HepG2 (cell line): ENCODE results near the gene ZNF467. TPM values are rescaled to one million over a fixed set of nuclear protein-coding genes. Genes with fewer than 3 reads are reported as not detected.
A peak's percentile ranks its signal among the peaks of the same experiment; 100 is the strongest.

Experiments
- ATAC-seq: fragments of 200-7000 bp; cut with Tn5 transposase; 3 replicates; pipeline ENCODE4 v1.9.1; 2020; ENCODE audit warnings: mild to moderate bottlenecking, moderate library complexity
- BruUV-seq: library from RNA; stranded (reverse); fragments of 400-500 nt; replicated peaks from 2 replicates; lab custom pipeline; 2021; lab: Mats Ljungman, UMichigan
- CTCF ChIA-PET: fragments of 300-600 bp; formaldehyde crosslinking; extraction: SDS; loops from one replicate; lab custom pipeline; 2021; ENCODE audit warnings: low total read pairs, inconsistent platforms, low intra/inter-chr PET ratio; lab: Yijun Ruan, JAX
- POLR2A ChIA-PET: fragments of 350-600 bp; sonication (Branson Sonifier 250); formaldehyde crosslinking; loops from one replicate; lab custom pipeline; 2020; ENCODE audit warnings: antibody characterized with exemption, inconsistent platforms; lab: Yijun Ruan, JAX
- DNase-seq: peaks from one replicate; pipeline ENCODE4 v3.0.0-alpha.2; 2015; ENCODE audit warnings: low spot score
- FAIRE-seq: peaks from 3 replicates; lab custom pipeline; 2011; peaks lifted over from hg19 to GRCh38; lab: Jason Lieb, UNC
- H2AFZ ChIP-seq: one replicate; pipeline ENCODE4 v1.6.1; 2011; ENCODE audit warnings: low read length, inconsistent platforms
- H3K27ac ChIP-seq: fragments of 300-600 bp; 3 replicates; pipeline ENCODE4 v1.8.0; 2011; ENCODE audit warnings: mixed run types, mild to moderate bottlenecking, mixed read lengths, low read length, inconsistent platforms; ENCODE audit not compliant: insufficient read depth; ENCODE audit errors: extremely low read length
- H3K27me3 ChIP-seq, 2 experiments: fragments of 200-600 bp in 1 of 2; 2 replicates in 1 of 2; 3 replicates in 1 of 2; pipeline versions ENCODE4 v1.6.0 to v1.8.0; 2011; ENCODE audit warnings: low read length in 2 of 2, mild to moderate bottlenecking in 2 of 2, moderate library complexity in 2 of 2, inconsistent platforms in 1 of 2; ENCODE audit not compliant: insufficient read depth in 2 of 2, control insufficient read depth in 1 of 2
- H3K36me3 ChIP-seq, 2 experiments: fragments of 200-600 bp in 1 of 2; replicated peaks in 1 of 2; 2 replicates in 1 of 2; 3 replicates in 1 of 2; pipeline versions ENCODE4 v1.5.1 to v1.8.0; 2011; ENCODE audit warnings: low read length in 2 of 2, inconsistent platforms in 1 of 2; ENCODE audit not compliant: insufficient read depth in 2 of 2, control insufficient read depth in 1 of 2
- H3K4me1 ChIP-seq: 2 replicates; pipeline ENCODE4 v1.5.1; 2012; ENCODE audit warnings: low read length, inconsistent platforms; ENCODE audit not compliant: insufficient read depth
- H3K4me2 ChIP-seq: 2 replicates; pipeline ENCODE4 v1.6.0; 2011; ENCODE audit warnings: low read depth, low read length, inconsistent platforms
- H3K4me3 ChIP-seq, 3 experiments: fragments of 200-600 bp in 1 of 3; sonication (generic), shearing (Covaris generic) in 1 of 3; replicated peaks in 1 of 3; 2 replicates each; pipeline ENCODE4 v1.5.1; 2011 to 2016; ENCODE audit warnings: low read length in 3 of 3, inconsistent platforms in 2 of 3, low read depth in 2 of 3, mild to moderate bottlenecking in 2 of 3, control low read depth in 1 of 3, mixed read lengths in 1 of 3; ENCODE audit not compliant: insufficient read depth in 1 of 3
- H3K79me2 ChIP-seq: one replicate; pipeline ENCODE4 v1.6.1; 2011; ENCODE audit warnings: low read length, inconsistent platforms; ENCODE audit not compliant: insufficient read depth
- H3K9ac ChIP-seq: 2 replicates; pipeline ENCODE4 v1.6.0; 2011; ENCODE audit warnings: mild to moderate bottlenecking, low read depth, low read length, inconsistent platforms; ENCODE audit not compliant: insufficient read depth
- H3K9me3 ChIP-seq: 2 replicates; pipeline ENCODE4 v1.5.1; 2012; ENCODE audit warnings: mild to moderate bottlenecking, low read length
- H4K20me1 ChIP-seq: 2 replicates; pipeline ENCODE4 v1.6.0; 2011; ENCODE audit warnings: inconsistent platforms, mild to moderate bottlenecking, low read length, moderate library complexity; ENCODE audit not compliant: insufficient read depth
- CCDC6 ChIP-seq: sonication (generic); formaldehyde crosslinking; IDR thresholded peaks from 2 replicates; pipeline ENCODE4 v1.8.1; 2022; ENCODE audit warnings: mild to moderate bottlenecking, missing genetic modification reagents, moderate library complexity
- CHD4 ChIP-seq: fragments of 200-600 bp; sonication (generic); IDR thresholded peaks from 2 replicates; pipeline ENCODE4 v1.7.0; 2017; ENCODE audit warnings: mild to moderate bottlenecking, low read length, borderline replicate concordance
- GABPB1 ChIP-seq: IDR thresholded peaks from 2 replicates; pipeline ENCODE4 v1.6.1; 2016; ENCODE audit warnings: mild to moderate bottlenecking, missing genetic modification reagents, moderate library complexity, missing compliant biosample characterization
- NFKBIZ ChIP-seq: IDR thresholded peaks from 2 replicates; pipeline ENCODE4 v1.6.1; 2018; ENCODE audit warnings: missing genetic modification reagents, missing compliant biosample characterization
- SP140L ChIP-seq: sonication (generic); formaldehyde crosslinking; IDR thresholded peaks from 2 replicates; pipeline ENCODE4 v1.4.0; 2020; ENCODE audit warnings: missing genetic modification reagents, borderline replicate concordance
- ZFP36L2 ChIP-seq: sonication (generic); formaldehyde crosslinking; IDR thresholded peaks from 2 replicates; pipeline ENCODE4 v1.4.0; 2020; ENCODE audit warnings: missing genetic modification reagents
- ZNF101 ChIP-seq: sonication (generic); formaldehyde crosslinking; IDR thresholded peaks from 2 replicates; pipeline ENCODE4 v1.4.0; 2020; ENCODE audit warnings: mild to moderate bottlenecking, low read depth, missing genetic modification reagents, borderline replicate concordance
- ZNF337 ChIP-seq: sonication (generic); formaldehyde crosslinking; IDR thresholded peaks from 2 replicates; pipeline ENCODE4 v1.5.1; 2020; ENCODE audit warnings: missing genetic modification reagents, low read depth, mild to moderate bottlenecking, borderline replicate concordance
- ZNF572 ChIP-seq: sonication (generic); formaldehyde crosslinking; IDR thresholded peaks from 2 replicates; pipeline ENCODE4 v1.5.1; 2020; ENCODE audit warnings: mild to moderate bottlenecking, missing genetic modification reagents
- ZSCAN20 ChIP-seq: sonication (generic); formaldehyde crosslinking; IDR thresholded peaks from 2 replicates; pipeline ENCODE4 v1.4.0; 2020; ENCODE audit warnings: missing genetic modification reagents, mild to moderate bottlenecking, borderline replicate concordance
- ZSCAN25 ChIP-seq: sonication (generic); formaldehyde crosslinking; IDR thresholded peaks from 2 replicates; pipeline ENCODE4 v1.8.0; 2022; ENCODE audit warnings: mild to moderate bottlenecking, missing genetic modification reagents
- WGBS: methylation state at CpG from one replicate; pipeline ENCODE4 v1.1.6; 2017; ENCODE audit warnings: low lambda C conversion rate; 5-methylcytosine and 5-hydroxymethylcytosine counted together
- in situ Hi-C: cut with HindIII; loops from 2 replicates; pipeline ENCODE4 v1.10.0; 2017; ENCODE audit warnings: low pct_unique_long_range_greater_than_20kb; ENCODE audit not compliant: extremely low pct_ligation_motif_present
- intact Hi-C: fragments of 100-400 bp; cut with micrococcal nuclease; formaldehyde crosslinking; loops from one replicate; pipeline ENCODE4 v1.10.0; 2022; ENCODE audit not compliant: unreplicated experiment
- polyA plus RNA-seq, 8 experiments: library from polyadenylated mRNA; depleted of rRNA in 3 of 8; stranded (reverse) in 7 of 8; unstranded in 1 of 8; fragments of >200 nt; fragmentation: Illumina TruSeq in 4 of 8; extraction: Trizol in 4 of 8; gene quantifications; 2 replicates each; pipeline versions ENCODE4 v1.2.1 to v1.2.3, GENCODE V29; 2011 to 2016; ENCODE audit warnings: low read depth in 4 of 8, missing spikeins in 1 of 8, mixed read lengths in 1 of 8; ENCODE audit not compliant: insufficient read depth in 1 of 8
- total RNA-seq, 5 experiments: library from RNA; depleted of rRNA; stranded (reverse); fragments of >200 nt; fragmentation: Illumina TruSeq; extraction: Trizol; gene quantifications; 2 replicates each; pipeline ENCODE4 v1.2.3, GENCODE V29; 2016; ENCODE audit warnings: low read depth in 1 of 5
- TF ChIP-seq, protein P1 (sequence below): sonication (generic); formaldehyde crosslinking; IDR thresholded peaks from 2 replicates; pipeline ENCODE4 v1.5.0; 2020; ENCODE audit warnings: missing genetic modification reagents
- TF ChIP-seq, protein P2 (sequence below): sonication (generic); formaldehyde crosslinking; IDR thresholded peaks from 2 replicates; pipeline ENCODE4 v1.8.1; 2023; ENCODE audit warnings: mild to moderate bottlenecking, missing genetic modification reagents
- TF ChIP-seq, protein P3 (sequence below): sonication (generic); formaldehyde crosslinking; IDR thresholded peaks from 2 replicates; pipeline ENCODE4 v1.4.0; 2020; ENCODE audit warnings: missing genetic modification reagents
- TF ChIP-seq, protein P4 (sequence below): sonication (generic); formaldehyde crosslinking; IDR thresholded peaks from 2 replicates; pipeline ENCODE4 v1.5.1; 2020; ENCODE audit warnings: missing genetic modification reagents, mild to moderate bottlenecking, borderline replicate concordance

The ZNF467 gene
- total and polyA plus RNA-seq, 2 of the 13 experiments (the other 11 are each of a cell fraction or from before 2014, with no cell fraction given), result 0.03 TPM; not detected in 1

DNA sequence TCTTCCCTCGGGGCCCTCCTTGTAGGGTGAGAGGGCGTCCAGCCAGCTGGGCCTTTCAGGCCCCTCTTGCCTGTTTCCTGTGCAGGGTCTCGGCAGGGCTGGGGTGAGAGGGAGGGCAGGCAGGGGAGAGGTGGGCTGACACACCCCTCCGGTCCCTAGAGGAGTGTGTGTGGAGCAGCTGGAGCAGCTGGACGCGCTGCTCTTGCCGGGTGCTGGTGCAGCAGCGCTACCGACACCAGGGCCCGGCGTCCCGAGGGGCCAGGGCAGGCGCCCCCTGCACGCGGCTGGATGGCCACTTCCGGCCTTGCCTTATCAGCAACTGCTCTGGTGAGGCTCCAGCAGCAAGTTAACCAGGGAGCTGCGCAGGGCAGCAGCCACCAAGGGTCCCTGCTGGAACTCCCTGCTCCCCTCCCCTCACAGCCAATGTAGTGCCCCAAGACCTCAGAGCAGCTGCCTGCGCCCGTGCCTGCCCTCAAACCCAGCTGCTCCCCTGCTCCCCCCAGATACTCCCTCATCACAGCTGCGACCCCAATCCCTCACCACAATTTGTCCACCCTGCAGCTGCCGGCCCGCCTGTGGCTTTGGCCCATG is 49.1 kb upstream of the ZNF467 start:
- peaks cover 3% of the 10 kb centered on the region in 2 experiments; a peak in 1 of 5 replicates for H3K27me3 ChIP-seq
- no peak overlapping the region for H3K27ac ChIP-seq
- no peaks in the 10 kb centered on the region for H3K36me3 ChIP-seq
- ATAC-seq (no peak), DNase-seq (no peak), FAIRE-seq (no peak)
- H3K4me1 ChIP-seq, result peaks cover 15% of the 10 kb centered on the region
- H4K20me1 ChIP-seq, result no peaks in the 10 kb centered on the region
- CTCF ChIA-PET, result no interaction called here
- no peaks in the 10 kb centered on the region for H3K9me3 ChIP-seq
- TF ChIP-seq, protein P1, sequence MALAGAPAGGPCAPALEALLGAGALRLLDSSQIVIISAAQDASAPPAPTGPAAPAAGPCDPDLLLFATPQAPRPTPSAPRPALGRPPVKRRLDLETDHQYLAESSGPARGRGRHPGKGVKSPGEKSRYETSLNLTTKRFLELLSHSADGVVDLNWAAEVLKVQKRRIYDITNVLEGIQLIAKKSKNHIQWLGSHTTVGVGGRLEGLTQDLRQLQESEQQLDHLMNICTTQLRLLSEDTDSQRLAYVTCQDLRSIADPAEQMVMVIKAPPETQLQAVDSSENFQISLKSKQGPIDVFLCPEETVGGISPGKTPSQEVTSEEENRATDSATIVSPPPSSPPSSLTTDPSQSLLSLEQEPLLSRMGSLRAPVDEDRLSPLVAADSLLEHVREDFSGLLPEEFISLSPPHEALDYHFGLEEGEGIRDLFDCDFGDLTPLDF (CRISPR knock-in tag), result no peak
- TF ChIP-seq, protein P2, sequence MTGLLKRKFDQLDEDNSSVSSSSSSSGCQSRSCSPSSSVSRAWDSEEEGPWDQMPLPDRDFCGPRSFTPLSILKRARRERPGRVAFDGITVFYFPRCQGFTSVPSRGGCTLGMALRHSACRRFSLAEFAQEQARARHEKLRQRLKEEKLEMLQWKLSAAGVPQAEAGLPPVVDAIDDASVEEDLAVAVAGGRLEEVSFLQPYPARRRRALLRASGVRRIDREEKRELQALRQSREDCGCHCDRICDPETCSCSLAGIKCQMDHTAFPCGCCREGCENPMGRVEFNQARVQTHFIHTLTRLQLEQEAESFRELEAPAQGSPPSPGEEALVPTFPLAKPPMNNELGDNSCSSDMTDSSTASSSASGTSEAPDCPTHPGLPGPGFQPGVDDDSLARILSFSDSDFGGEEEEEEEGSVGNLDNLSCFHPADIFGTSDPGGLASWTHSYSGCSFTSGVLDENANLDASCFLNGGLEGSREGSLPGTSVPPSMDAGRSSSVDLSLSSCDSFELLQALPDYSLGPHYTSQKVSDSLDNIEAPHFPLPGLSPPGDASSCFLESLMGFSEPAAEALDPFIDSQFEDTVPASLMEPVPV (CRISPR knock-in tag), result no peak
- no peak for TF ChIP-seq ZNF572 (CRISPR knock-in tag)
- TF ChIP-seq, protein P3, sequence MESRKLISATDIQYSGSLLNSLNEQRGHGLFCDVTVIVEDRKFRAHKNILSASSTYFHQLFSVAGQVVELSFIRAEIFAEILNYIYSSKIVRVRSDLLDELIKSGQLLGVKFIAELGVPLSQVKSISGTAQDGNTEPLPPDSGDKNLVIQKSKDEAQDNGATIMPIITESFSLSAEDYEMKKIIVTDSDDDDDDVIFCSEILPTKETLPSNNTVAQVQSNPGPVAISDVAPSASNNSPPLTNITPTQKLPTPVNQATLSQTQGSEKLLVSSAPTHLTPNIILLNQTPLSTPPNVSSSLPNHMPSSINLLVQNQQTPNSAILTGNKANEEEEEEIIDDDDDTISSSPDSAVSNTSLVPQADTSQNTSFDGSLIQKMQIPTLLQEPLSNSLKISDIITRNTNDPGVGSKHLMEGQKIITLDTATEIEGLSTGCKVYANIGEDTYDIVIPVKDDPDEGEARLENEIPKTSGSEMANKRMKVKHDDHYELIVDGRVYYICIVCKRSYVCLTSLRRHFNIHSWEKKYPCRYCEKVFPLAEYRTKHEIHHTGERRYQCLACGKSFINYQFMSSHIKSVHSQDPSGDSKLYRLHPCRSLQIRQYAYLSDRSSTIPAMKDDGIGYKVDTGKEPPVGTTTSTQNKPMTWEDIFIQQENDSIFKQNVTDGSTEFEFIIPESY (CRISPR knock-in tag), result 0 out of 2 replicates have a peak, but pooled peaks have one; percentile 39
- TF ChIP-seq NFKBIZ (CRISPR knock-in tag), result no peak
- TF ChIP-seq ZNF101, result no peak
- TF ChIP-seq ZSCAN20 (CRISPR knock-in tag), result no peak
- TF ChIP-seq SP140L (CRISPR knock-in tag), result no peak
- TF ChIP-seq CHD4, result no peak
- no peak for TF ChIP-seq ZFP36L2 (CRISPR knock-in tag)
- peak; percentile 40 for TF ChIP-seq ZSCAN25 (CRISPR knock-in tag)
- 0 out of 2 replicates have a peak, but pooled peaks have one; percentile 8 for TF ChIP-seq CCDC6 (CRISPR knock-in tag)
- TF ChIP-seq, protein P4, sequence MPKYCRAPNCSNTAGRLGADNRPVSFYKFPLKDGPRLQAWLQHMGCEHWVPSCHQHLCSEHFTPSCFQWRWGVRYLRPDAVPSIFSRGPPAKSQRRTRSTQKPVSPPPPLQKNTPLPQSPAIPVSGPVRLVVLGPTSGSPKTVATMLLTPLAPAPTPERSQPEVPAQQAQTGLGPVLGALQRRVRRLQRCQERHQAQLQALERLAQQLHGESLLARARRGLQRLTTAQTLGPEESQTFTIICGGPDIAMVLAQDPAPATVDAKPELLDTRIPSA (CRISPR knock-in tag), result no peak
- TF ChIP-seq ZNF337 (CRISPR knock-in tag), result no peak
- peak; percentile 64; the same call in 1 of the 2 replicates for TF ChIP-seq GABPB1 (CRISPR knock-in tag)
- BruUV-seq, result no TSS peak
- in situ Hi-C loops, result no loop called here
- peak overlapping the region; percentile 15 to 69 (median 35); a peak in 4 of 6 replicates for H3K4me3 ChIP-seq
- peak overlapping the region; percentile 55 for H3K9ac ChIP-seq
- H3K79me2 ChIP-seq, result no peaks in the 10 kb centered on the region
- H2AFZ ChIP-seq, result no peak overlapping the region
- peak overlapping the region; percentile 76 for H3K4me2 ChIP-seq
- POLR2A ChIA-PET, result no interaction called here
- 63% methylated on average over 9 of the region's 22 CpGs for WGBS
- intact Hi-C loops, result no loop called here
